Measurements from ENCODE around the gene MIPEP.

MIPEP gene

DNA sequence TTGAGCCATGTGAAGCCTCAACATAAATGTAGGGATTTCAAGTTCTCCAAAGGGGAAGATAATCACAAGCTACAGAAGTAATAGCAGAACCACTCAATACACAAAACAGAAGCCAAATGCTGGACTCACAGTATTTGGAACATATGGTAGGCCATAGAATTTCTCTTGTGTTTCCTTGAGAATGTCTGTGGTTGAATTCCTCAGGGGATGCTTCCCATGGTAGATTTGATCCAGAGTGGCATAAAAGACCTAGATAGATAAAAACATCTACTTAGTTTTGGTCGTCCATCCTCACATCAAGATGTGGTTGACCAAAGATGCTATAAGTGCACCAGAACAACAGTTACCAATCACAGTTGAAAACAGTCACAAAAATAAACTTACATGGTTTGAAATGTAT, 83.4 kb downstream of the MIPEP start:
- H3K27me3 ChIP-seq (replicated peaks) = no peaks in the 10 kb centered on the region
- H3K4me3 ChIP-seq (ENCODE audit: low read depth, low read length) = no peak overlapping the region
- H3K27ac ChIP-seq = no peak overlapping the region
- TF ChIP-seq, protein P1, sequence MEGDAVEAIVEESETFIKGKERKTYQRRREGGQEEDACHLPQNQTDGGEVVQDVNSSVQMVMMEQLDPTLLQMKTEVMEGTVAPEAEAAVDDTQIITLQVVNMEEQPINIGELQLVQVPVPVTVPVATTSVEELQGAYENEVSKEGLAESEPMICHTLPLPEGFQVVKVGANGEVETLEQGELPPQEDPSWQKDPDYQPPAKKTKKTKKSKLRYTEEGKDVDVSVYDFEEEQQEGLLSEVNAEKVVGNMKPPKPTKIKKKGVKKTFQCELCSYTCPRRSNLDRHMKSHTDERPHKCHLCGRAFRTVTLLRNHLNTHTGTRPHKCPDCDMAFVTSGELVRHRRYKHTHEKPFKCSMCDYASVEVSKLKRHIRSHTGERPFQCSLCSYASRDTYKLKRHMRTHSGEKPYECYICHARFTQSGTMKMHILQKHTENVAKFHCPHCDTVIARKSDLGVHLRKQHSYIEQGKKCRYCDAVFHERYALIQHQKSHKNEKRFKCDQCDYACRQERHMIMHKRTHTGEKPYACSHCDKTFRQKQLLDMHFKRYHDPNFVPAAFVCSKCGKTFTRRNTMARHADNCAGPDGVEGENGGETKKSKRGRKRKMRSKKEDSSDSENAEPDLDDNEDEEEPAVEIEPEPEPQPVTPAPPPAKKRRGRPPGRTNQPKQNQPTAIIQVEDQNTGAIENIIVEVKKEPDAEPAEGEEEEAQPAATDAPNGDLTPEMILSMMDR (IDR thresholded peaks at IDR 0.05; ENCODE audit: low read depth, low read length, missing control alignments) = no peak
- no peak for DNase-seq
- no peaks in the 10 kb centered on the region for H3K36me3 ChIP-seq (replicated peaks)
- in situ Hi-C loops (cut with HindIII; ENCODE audit: low pct_ligation_motif_present, low sequenced_read_pairs) = no loop called here

DNA sequence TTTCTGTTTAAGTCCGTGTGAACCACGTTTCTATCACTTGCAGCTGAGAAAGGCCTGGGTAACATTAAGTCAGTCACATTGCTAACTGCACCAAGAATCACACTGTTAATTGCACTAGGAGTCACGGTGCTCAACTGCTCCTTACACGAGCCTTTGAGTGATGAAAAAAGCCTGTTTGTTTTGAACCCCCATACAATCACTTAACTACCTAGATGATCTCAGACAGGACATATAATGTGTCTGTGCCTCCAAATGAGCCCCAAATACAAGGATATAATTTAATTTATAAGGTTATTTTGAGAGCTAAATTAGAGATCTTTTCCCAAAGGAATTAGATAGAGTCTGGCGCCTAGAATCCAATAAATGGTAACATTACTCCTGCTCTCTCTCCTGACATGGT, 84.1 kb downstream of the MIPEP start:
- TF ChIP-seq, protein P1 (IDR thresholded peaks at IDR 0.05; ENCODE audit: low read depth, low read length, missing control alignments) = no peak
- in situ Hi-C loops (cut with HindIII; ENCODE audit: low pct_ligation_motif_present, low sequenced_read_pairs) = no loop called here

DNA sequence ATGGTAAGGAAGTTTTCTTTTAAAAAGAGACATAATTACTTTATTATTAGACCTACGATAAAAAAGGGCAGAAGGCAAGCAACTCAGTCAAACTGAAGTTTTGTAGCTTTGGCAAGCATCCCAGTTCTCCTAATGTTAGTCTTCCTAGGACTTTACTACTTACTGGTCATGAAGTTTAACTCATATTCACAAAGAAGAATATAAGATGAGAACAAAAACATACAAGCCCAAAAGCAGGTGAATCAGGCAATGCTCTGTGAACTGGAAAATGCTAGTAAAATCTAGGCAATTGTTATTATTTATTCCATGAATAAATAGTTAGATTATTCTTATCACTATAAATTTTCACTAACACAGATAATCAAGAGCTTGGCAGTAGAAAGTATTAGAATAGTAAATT, 85.0 kb downstream of the MIPEP start:
- H3K27ac ChIP-seq = no peak overlapping the region
- TF ChIP-seq, protein P1 (IDR thresholded peaks at IDR 0.05; ENCODE audit: low read depth, low read length, missing control alignments) = no peak
- in situ Hi-C loops (cut with HindIII; ENCODE audit: low pct_ligation_motif_present, low sequenced_read_pairs) = no loop called here

More for the DNA sequence above, 84.1 kb downstream of the MIPEP start:
- no peak for DNase-seq
- H3K27ac ChIP-seq = no peak overlapping the region
- no peaks in the 10 kb centered on the region for H3K36me3 ChIP-seq (replicated peaks)
- H3K27me3 ChIP-seq (replicated peaks) = no peaks in the 10 kb centered on the region
- no peak overlapping the region for H3K4me3 ChIP-seq (ENCODE audit: low read depth, low read length)

DNA sequence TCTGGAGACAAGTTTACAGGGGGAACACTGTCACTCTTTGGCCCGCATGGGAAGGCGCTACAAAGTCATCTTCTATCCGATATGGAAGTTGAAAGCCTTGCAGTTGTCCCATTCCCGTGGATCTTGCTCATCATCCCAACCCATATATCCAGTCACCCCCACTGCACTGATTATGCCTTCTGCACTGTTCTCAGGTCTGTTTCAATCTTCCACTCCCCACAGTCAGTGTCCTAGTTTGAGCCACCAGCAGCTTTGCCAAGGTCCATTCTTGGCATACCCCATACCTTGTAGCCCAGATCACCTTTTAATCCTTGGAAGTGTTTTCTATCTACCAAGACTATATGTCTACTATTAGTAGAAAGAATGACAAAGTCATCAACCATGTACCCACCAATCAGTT, 88.1 kb downstream of the MIPEP start:
- in situ Hi-C loops (cut with HindIII; ENCODE audit: low pct_ligation_motif_present, low sequenced_read_pairs) = no loop called here
- DNase-seq = no peak
- Histone ChIP-seq H3K36me3 (replicated peaks) (no peaks in the 10 kb centered on the region), H3K4me3 (ENCODE audit: low read depth, low read length) (no peak overlapping the region), H3K27me3 (replicated peaks) (no peaks in the 10 kb centered on the region), H3K27ac (no peak overlapping the region)
- TF ChIP-seq, protein P1 (IDR thresholded peaks at IDR 0.05; ENCODE audit: low read depth, low read length, missing control alignments) = no peak

More for the DNA sequence above, 85.0 kb downstream of the MIPEP start:
- no peak for DNase-seq
- no peaks in the 10 kb centered on the region for H3K36me3 ChIP-seq (replicated peaks)
- H3K4me3 ChIP-seq (ENCODE audit: low read depth, low read length) = no peak overlapping the region
- no peaks in the 10 kb centered on the region for H3K27me3 ChIP-seq (replicated peaks)

DNA sequence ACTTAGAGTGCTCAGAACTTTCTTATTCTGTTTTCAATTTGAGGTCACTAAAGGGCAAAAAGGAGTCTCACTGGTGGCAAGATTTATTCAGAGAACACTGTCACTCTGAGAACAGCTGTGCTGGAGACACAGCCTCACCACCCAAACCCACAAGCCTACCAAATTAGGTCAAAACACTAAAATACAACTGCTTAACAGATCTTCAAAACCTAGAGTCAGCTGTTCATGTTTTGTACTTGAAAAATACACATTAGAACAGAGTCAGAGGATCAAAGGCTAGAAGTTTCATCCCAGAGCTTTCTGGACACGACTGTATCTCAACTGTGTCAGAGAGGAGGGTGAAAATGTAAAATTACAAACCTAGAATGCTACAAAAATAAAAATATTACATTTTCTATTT, 89.3 kb downstream of the MIPEP start:
- Histone ChIP-seq H3K4me3 (ENCODE audit: low read depth, low read length) (no peak overlapping the region), H3K27ac (peak overlapping the region; percentile 18), H3K27me3 (replicated peaks) (no peaks in the 10 kb centered on the region), H3K36me3 (replicated peaks) (no peaks in the 10 kb centered on the region)
- peak; percentile 21 for DNase-seq
- in situ Hi-C loops (cut with HindIII; ENCODE audit: low pct_ligation_motif_present, low sequenced_read_pairs) = no loop called here
- TF ChIP-seq, protein P1 (IDR thresholded peaks at IDR 0.05; ENCODE audit: low read depth, low read length, missing control alignments) = no peak

DNA sequence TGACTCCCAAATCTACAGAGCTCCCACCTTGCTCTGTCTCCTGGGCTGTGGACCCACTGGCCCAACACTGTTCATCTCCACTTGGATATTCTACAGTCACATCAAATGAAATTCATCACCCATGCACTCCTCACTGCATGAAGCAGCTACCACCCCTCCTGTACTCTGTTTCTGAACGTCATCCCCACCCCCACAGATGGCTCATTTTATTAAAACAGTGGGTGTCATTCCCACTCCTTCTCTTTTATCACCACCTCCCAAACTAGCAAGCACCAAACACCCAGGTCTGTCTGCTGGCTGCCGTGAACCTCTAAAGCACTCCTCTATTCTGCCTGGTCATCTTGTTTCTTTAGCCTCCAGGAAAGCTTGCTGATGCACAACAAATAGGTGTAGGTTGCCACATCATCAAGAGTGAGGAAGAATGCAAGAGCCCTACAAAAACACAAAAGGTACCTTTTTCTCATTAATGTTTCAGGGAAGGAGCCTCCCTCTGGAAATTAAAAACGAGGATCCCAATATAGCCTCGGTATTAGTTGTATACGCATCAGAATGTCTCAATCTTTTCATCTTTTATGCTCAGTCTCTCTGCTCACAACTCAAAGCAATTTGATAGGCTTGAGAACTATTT, 91.8 kb downstream of the MIPEP start:
- TF ChIP-seq, protein P1 (IDR thresholded peaks at IDR 0.05; ENCODE audit: low read depth, low read length, missing control alignments) = no peak
- H3K27me3 ChIP-seq (replicated peaks) = no peaks in the 10 kb centered on the region
- in situ Hi-C loops (cut with HindIII; ENCODE audit: low pct_ligation_motif_present, low sequenced_read_pairs) = no loop called here
- H3K27ac ChIP-seq = no peak overlapping the region
- DNase-seq = no peak
- H3K36me3 ChIP-seq (replicated peaks) = no peaks in the 10 kb centered on the region
- H3K4me3 ChIP-seq (ENCODE audit: low read depth, low read length) = no peak overlapping the region

Measured in brain microvascular endothelial cell (primary cell).